NT2/D1 (cell line): Measurements from ENCODE around the gene BTBD10.

Source experiments
- DNase-seq: peaks from one replicate; pipeline ENCODE4 v3.0.0-alpha.2; 2011; ENCODE audit warnings: low read depth, low spot score
- H3K27me3 ChIP-seq: 2 replicates; pipeline ENCODE4 v1.6.0; 2011; ENCODE audit warnings: mild to moderate bottlenecking; ENCODE audit not compliant: insufficient read length, insufficient read depth
- H3K36me3 ChIP-seq: 2 replicates; pipeline ENCODE4 v1.6.1; 2011; ENCODE audit warnings: mild to moderate bottlenecking, low read length, mixed read lengths; ENCODE audit not compliant: insufficient read depth, insufficient read length
- H3K4me1 ChIP-seq: 2 replicates; pipeline ENCODE4 v1.5.1; 2011; ENCODE audit not compliant: insufficient read depth, insufficient read length
- H3K4me3 ChIP-seq: 2 replicates; pipeline ENCODE4 v1.5.1; 2011; ENCODE audit warnings: low read depth; ENCODE audit not compliant: insufficient read length
- H3K9ac ChIP-seq: 2 replicates; pipeline ENCODE4 v1.6.0; 2011; ENCODE audit warnings: low read depth; ENCODE audit not compliant: insufficient read length
- H3K9me3 ChIP-seq: 2 replicates; pipeline ENCODE4 v1.5.1; 2011; ENCODE audit warnings: mild to moderate bottlenecking, low read length; ENCODE audit not compliant: insufficient read depth
- SUZ12 ChIP-seq: IDR thresholded peaks from 2 replicates; pipeline ENCODE4 v1.6.1; 2011; ENCODE audit not compliant: insufficient read length, insufficient read depth; ENCODE audit errors: extremely low read depth
- YY1 ChIP-seq: IDR thresholded peaks from 2 replicates; pipeline ENCODE4 v1.6.1; 2011; ENCODE audit not compliant: insufficient read length, insufficient read depth
- ZNF274 ChIP-seq: IDR thresholded peaks from 2 replicates; pipeline ENCODE4 v1.6.1; 2011; ENCODE audit warnings: mild to moderate bottlenecking, low read depth, low read length

BTBD10 gene

DNA sequence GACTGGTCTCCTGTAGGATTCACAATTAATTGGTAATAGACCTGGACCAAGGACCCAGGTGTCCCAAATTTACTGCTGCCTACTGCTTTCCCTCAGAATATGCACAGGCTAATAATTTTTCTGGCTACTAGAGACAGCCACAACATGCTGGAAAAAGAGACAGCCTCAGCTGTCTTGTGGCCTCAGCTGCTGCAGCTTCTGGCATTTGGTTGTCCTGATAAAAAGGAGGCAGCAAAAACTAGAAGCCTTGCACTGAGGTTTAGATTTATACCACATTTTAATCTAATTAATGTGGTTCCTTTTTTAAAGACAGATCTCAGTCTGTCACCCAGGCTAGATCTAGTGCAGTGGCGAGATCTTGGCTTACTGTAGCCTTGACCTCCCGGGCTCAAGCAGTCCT, 89.8 kb downstream of the BTBD10 start:
- Histone ChIP-seq H3K36me3 (peaks cover 51% of the 10 kb centered on the region), H3K9ac (no peak overlapping the region), H3K4me1 (no peaks in the 10 kb centered on the region), H3K9me3 (no peaks in the 10 kb centered on the region), H3K27me3 (no peaks in the 10 kb centered on the region), H3K4me3 (no peak overlapping the region)
- TF ChIP-seq SUZ12: no peak
- TF ChIP-seq ZNF274: no peak
- TF ChIP-seq YY1: no peak
- DNase-seq: no peak

DNA sequence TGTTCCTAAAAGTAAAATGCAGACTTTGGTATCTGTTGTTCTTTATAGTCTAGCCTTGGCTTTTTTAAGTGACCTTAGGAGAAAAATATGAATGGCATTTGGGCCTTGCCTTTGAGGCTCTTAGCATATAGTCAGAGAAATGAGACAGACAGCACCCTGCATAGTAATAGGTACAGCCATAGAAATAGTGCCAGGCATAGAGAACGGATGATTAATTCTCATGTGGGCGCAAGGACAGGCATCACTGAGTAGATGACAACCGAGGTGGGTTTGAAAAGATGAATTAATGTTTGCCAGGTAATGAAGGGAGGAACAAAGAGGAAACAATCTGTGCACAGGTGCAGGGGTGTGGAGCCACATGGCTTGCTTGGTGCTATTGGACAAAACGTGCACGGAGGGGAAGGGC, 95.0 kb downstream of the BTBD10 start:
- no peak overlapping the region for H3K9ac ChIP-seq
- peaks cover 30% of the 10 kb centered on the region for H3K36me3 ChIP-seq
- no peak overlapping the region for H3K4me3 ChIP-seq
- no peaks in the 10 kb centered on the region for H3K9me3 ChIP-seq
- no peak for DNase-seq
- no peaks in the 10 kb centered on the region for H3K27me3 ChIP-seq
- TF ChIP-seq YY1 (no peak), ZNF274 (no peak), SUZ12 (no peak)
- no peaks in the 10 kb centered on the region for H3K4me1 ChIP-seq

DNA sequence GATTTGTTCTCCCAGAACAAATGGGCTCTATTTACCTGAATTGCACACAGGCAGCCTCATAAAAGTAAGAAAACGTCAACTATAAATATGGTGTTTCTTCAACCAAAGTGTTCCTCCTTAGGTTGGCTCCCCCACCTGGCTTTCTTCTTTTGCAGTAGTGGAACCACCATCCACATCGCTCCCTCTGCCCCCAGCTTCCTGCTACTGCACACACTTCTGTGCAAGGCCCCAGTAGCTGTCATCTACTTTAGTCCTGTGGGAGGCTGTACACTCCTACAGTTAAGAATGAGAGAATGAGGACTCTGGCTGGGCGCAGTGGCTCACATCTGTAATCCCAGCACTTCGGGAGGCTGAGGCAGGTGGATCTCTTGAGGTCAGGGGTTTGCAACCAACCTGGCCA, 95.9 kb downstream of the BTBD10 start:
- peaks cover 25% of the 10 kb centered on the region for H3K36me3 ChIP-seq
- no peak overlapping the region for H3K4me3 ChIP-seq
- H3K9me3 ChIP-seq: no peaks in the 10 kb centered on the region
- H3K4me1 ChIP-seq: no peaks in the 10 kb centered on the region
- no peak overlapping the region for H3K9ac ChIP-seq
- peaks cover 2% of the 10 kb centered on the region for H3K27me3 ChIP-seq
- DNase-seq: no peak
- TF ChIP-seq ZNF274: no peak
- TF ChIP-seq YY1: no peak
- TF ChIP-seq SUZ12: no peak

DNA sequence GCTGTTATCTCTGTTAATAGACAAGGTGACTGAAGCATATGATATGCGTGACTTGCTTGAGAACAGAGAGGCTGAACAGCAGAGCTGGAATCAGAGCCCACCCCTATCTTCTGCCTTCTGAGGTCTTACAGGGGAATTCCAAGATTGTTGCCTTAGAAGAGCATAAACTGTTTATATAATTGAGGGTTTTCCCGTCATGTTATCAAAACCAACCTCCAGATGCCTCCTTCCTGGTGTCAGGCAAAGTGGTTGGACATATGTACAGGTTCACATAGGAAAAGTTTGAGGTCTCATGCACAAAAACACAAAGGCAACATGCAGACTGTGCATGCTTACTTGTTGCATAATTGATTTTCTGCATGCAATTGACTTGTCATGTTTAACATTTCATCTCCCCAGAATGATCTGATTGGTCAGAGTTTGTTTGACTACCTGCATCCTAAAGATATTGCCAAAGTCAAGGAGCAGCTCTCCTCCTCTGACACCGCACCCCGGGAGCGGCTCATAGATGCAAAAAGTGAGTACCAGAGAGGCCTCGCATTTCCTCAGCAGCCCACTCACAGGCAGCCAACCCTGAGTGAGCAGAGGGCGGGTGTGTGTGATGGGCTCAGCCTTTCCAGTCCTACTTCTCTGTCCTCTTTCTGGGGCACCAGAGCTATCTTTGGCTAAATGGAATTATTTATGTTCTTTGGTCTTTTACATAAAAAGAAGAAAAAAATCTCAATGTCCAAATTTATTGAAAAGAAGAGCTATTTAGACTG, 96.6 kb downstream of the BTBD10 start:
- DNase-seq: no peak

DNA sequence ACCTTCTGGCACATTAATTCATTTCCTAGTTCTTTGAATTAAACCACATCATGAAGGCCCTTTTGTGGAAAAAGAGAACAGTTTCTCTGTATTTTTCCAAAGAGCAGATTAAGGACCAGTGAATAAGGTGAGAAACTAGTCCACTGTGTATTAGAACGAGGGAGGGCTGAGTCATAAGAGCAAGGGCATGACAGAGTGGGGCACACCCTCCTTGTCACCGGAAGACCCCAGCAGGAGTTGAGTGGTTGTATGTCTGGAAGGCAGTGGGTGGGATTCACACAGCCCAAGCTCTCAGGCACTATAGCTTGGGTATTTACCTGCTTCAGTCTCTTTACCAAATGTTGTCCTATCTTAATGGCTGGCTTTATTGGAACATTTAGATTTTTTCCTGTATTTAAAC, 98.6 kb downstream of the BTBD10 start:
- no peak overlapping the region for H3K9ac ChIP-seq
- TF ChIP-seq ZNF274 (no peak), YY1 (no peak), SUZ12 (no peak)
- H3K36me3 ChIP-seq: peaks cover 26% of the 10 kb centered on the region
- H3K4me3 ChIP-seq: no peak overlapping the region
- no peaks in the 10 kb centered on the region for H3K4me1 ChIP-seq
- peaks cover 6% of the 10 kb centered on the region for H3K27me3 ChIP-seq
- H3K9me3 ChIP-seq: no peaks in the 10 kb centered on the region
- DNase-seq: no peak

More for the DNA sequence above, 96.6 kb downstream of the BTBD10 start:
- Histone ChIP-seq H3K36me3 (peaks cover 24% of the 10 kb centered on the region), H3K9ac (no peak overlapping the region), H3K4me3 (no peak overlapping the region), H3K4me1 (no peaks in the 10 kb centered on the region), H3K27me3 (peaks cover 6% of the 10 kb centered on the region), H3K9me3 (no peaks in the 10 kb centered on the region)
- no peak for TF ChIP-seq SUZ12
- TF ChIP-seq YY1: no peak
- TF ChIP-seq ZNF274: no peak

DNA sequence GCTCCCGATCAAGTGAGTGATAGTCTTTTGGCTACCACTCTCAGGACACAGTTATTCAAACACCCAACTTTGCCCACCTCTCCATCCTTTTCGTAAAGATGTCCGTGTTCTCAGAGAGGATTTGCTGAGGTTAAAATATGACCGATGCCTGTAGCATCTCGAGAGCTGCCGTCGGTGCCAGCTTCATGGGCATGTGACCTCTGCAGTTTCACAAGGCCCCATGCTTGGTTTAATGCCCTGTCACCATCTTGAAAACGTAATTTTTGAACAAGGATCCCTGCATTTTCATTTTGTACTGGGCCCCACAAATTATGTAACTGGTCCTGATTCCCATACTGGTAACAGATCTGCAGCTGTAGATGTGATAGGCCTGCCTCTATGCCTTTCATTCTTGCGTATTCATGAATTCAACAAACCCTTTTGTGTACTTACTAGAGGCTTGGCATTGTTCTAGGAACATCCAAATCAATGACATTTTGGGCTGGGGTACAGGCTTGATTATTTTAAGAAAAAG, 100.4 kb downstream of the BTBD10 start:
- no peak overlapping the region for H3K9ac ChIP-seq
- DNase-seq: no peak
- no peaks in the 10 kb centered on the region for H3K9me3 ChIP-seq
- peaks cover 6% of the 10 kb centered on the region for H3K27me3 ChIP-seq
- no peak overlapping the region for H3K4me3 ChIP-seq
- TF ChIP-seq SUZ12 (no peak), ZNF274 (no peak), YY1 (no peak)
- H3K4me1 ChIP-seq: no peaks in the 10 kb centered on the region
- peaks cover 28% of the 10 kb centered on the region for H3K36me3 ChIP-seq

DNA sequence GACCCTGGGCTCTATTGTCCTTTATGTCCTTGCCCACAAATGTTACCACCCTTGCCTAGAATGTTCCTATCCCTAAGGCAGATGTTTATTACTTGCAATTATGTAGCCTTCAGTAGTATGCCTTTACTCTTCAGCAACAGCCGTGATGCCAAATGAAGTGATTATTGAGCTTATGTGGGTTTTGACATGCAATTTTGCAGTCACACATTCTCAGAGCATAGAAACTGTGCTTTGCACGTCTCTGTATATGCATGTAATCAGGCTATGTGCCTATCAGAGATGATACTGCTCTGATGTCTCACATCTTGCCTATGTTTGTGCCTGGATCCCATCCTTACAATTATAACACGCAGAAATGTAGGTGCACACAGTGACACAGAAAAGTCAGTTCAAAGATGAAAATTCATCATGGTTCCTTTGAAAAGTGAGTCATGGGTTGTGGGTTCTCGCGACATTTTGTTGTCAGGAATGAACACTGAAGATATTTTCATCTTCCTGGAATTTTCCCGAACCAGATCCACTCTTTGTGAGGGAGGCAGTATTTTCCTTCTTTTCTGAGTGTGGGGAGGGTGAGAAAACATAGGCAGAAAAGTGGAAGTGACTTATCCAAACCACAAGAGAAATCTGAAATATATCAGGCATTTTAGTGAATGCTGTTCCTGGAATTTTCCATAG, 104.3 kb downstream of the BTBD10 start:
- no peaks in the 10 kb centered on the region for H3K4me1 ChIP-seq
- DNase-seq: no peak
- H3K27me3 ChIP-seq: peaks cover 6% of the 10 kb centered on the region
- H3K9me3 ChIP-seq: no peaks in the 10 kb centered on the region
- TF ChIP-seq SUZ12: no peak
- TF ChIP-seq ZNF274: no peak
- no peak for TF ChIP-seq YY1
- H3K9ac ChIP-seq: no peak overlapping the region
- H3K4me3 ChIP-seq: no peak overlapping the region
- peaks cover 27% of the 10 kb centered on the region for H3K36me3 ChIP-seq
